ENCODE measurements around the gene EXOC3L2. TPM values are rescaled to one million over a fixed set of nuclear protein-coding genes. Genes with fewer than 3 reads are reported as not detected.

EXOC3L2 gene
- total RNA-seq, 1 experiment from 2014 or later = 0.08 TPM

DNA sequence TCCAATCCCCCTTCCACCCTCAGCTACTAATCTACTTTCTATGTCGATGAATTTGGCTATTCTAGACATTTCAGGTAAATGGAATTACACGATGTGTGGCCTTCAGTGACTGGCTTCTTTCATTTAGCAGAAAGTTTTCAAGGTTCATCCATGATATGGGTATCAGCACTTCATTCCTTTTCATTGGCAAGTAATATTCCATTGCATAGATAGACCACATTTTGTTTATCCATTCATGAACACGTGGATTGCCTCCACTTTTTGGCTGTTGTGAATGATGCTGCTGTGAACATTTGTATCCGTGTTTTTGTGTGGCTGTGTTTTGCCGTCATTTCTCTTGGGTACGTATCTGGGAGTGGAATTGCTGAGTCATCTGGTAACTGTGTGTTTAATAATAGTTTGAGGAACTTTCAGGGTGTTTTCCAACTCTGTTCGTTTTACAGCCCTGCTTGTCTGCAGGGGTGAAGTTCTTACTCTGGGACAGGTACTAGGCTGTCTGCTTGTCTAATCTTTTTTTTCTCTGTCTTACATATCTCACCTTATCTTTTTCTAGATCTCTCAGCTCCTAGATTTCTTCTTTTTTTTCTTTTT is 38.3 kb upstream of the EXOC3L2 start:
- BruUV-seq (replicated peaks) = no TSS peak
- no peaks in the 10 kb centered on the region for H3K4me1 ChIP-seq (ENCODE audit: control insufficient read depth, insufficient read depth, low read length)
- H3K36me3 ChIP-seq (ENCODE audit: control insufficient read depth, insufficient read depth, low read length) = no peaks in the 10 kb centered on the region
- H3K4me3 ChIP-seq (ENCODE audit: low read depth in 2 of 2, low read length in 2 of 2) = no peak overlapping the region
- CTCF ChIA-PET = no interaction called here
- H3K27me3 ChIP-seq (ENCODE audit: control insufficient read depth, insufficient read depth, low read length) = no peaks in the 10 kb centered on the region
- in situ Hi-C loops (cut with HindIII; ENCODE audit: low pct_unique_long_range_greater_than_20kb, low sequenced_read_pairs) (no loop called here), intact Hi-C loops (cut with micrococcal nuclease; ENCODE audit: unreplicated experiment) (no loop called here)
- ATAC-seq (no peak), DNase-seq (ENCODE audit: low read depth, low spot score) (no peak)
- no peaks in the 10 kb centered on the region for H3K9me3 ChIP-seq (ENCODE audit: control insufficient read depth, insufficient read depth, low read depth, low read length)
- H3K27ac ChIP-seq (ENCODE audit: low read length) = no peak overlapping the region
- POLR2A ChIA-PET = no interaction called here
- TF ChIP-seq, protein P1, sequence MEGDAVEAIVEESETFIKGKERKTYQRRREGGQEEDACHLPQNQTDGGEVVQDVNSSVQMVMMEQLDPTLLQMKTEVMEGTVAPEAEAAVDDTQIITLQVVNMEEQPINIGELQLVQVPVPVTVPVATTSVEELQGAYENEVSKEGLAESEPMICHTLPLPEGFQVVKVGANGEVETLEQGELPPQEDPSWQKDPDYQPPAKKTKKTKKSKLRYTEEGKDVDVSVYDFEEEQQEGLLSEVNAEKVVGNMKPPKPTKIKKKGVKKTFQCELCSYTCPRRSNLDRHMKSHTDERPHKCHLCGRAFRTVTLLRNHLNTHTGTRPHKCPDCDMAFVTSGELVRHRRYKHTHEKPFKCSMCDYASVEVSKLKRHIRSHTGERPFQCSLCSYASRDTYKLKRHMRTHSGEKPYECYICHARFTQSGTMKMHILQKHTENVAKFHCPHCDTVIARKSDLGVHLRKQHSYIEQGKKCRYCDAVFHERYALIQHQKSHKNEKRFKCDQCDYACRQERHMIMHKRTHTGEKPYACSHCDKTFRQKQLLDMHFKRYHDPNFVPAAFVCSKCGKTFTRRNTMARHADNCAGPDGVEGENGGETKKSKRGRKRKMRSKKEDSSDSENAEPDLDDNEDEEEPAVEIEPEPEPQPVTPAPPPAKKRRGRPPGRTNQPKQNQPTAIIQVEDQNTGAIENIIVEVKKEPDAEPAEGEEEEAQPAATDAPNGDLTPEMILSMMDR (IDR thresholded peaks at IDR 0.05) = no peak
- TF ChIP-seq, protein P2, sequence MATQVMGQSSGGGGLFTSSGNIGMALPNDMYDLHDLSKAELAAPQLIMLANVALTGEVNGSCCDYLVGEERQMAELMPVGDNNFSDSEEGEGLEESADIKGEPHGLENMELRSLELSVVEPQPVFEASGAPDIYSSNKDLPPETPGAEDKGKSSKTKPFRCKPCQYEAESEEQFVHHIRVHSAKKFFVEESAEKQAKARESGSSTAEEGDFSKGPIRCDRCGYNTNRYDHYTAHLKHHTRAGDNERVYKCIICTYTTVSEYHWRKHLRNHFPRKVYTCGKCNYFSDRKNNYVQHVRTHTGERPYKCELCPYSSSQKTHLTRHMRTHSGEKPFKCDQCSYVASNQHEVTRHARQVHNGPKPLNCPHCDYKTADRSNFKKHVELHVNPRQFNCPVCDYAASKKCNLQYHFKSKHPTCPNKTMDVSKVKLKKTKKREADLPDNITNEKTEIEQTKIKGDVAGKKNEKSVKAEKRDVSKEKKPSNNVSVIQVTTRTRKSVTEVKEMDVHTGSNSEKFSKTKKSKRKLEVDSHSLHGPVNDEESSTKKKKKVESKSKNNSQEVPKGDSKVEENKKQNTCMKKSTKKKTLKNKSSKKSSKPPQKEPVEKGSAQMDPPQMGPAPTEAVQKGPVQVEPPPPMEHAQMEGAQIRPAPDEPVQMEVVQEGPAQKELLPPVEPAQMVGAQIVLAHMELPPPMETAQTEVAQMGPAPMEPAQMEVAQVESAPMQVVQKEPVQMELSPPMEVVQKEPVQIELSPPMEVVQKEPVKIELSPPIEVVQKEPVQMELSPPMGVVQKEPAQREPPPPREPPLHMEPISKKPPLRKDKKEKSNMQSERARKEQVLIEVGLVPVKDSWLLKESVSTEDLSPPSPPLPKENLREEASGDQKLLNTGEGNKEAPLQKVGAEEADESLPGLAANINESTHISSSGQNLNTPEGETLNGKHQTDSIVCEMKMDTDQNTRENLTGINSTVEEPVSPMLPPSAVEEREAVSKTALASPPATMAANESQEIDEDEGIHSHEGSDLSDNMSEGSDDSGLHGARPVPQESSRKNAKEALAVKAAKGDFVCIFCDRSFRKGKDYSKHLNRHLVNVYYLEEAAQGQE (IDR thresholded peaks at IDR 0.05; ENCODE audit: insufficient read depth in 1 of 2, low read depth in 2 of 2, low read length in 1 of 2) = no peak
- TF ChIP-seq POLR2AphosphoS5 (IDR thresholded peaks at IDR 0.05; ENCODE audit: low read depth, low read length) (no peak), TCF7L2 (IDR thresholded peaks at IDR 0.05; ENCODE audit: low read depth, low read length) (no peak), SIN3A (IDR thresholded peaks at IDR 0.05; ENCODE audit: borderline replicate concordance, insufficient read depth, low read depth, low read length) (no peak)

DNA sequence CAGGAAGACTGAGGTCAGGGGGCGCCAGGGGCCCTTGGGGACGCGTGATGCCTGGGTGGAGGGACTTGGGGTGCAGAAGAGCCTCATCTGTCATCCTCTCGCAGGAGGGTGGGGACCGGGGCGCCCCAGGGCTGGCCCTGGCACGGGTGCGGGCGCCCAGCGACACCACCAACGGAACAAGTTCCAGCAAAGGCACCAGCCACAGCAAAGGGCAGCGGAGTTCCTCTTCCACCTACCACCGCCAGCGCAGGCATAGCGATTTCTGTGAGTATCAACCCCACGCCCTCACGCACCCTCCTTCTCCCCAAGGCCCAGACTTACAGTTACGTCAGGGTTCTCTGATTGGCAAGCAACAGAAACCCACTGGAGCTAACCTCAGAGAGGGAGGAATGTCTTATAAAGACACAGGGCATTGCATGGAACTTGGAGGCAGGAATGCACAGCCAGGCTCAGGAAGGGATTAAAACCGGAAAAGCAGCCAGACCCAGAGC is 35.3 kb upstream of the EXOC3L2 start:
- in situ Hi-C loops (cut with HindIII; ENCODE audit: low pct_unique_long_range_greater_than_20kb, low sequenced_read_pairs) = no loop called here
- no peaks in the 10 kb centered on the region for H3K9me3 ChIP-seq (ENCODE audit: control insufficient read depth, insufficient read depth, low read depth, low read length)
- no peaks in the 10 kb centered on the region for H3K27me3 ChIP-seq (ENCODE audit: control insufficient read depth, insufficient read depth, low read length)
- TF ChIP-seq, protein P2 (IDR thresholded peaks at IDR 0.05; ENCODE audit: insufficient read depth in 1 of 2, low read depth in 2 of 2, low read length in 1 of 2) = no peak
- TF ChIP-seq POLR2AphosphoS5 (IDR thresholded peaks at IDR 0.05; ENCODE audit: low read depth, low read length) (no peak), TCF7L2 (IDR thresholded peaks at IDR 0.05; ENCODE audit: low read depth, low read length) (no peak), SIN3A (IDR thresholded peaks at IDR 0.05; ENCODE audit: borderline replicate concordance, insufficient read depth, low read depth, low read length) (no peak)
- TF ChIP-seq, protein P1 (IDR thresholded peaks at IDR 0.05) = no peak
- DNase-seq (ENCODE audit: low read depth, low spot score) = no peak
- no peak overlapping the region for H3K4me3 ChIP-seq (ENCODE audit: low read depth in 2 of 2, low read length in 2 of 2)
- intact Hi-C loops (cut with micrococcal nuclease; ENCODE audit: unreplicated experiment) = no loop called here
- BruUV-seq (replicated peaks) = no TSS peak
- no peaks in the 10 kb centered on the region for H3K36me3 ChIP-seq (ENCODE audit: control insufficient read depth, insufficient read depth, low read length)
- ATAC-seq = no peak
- POLR2A ChIA-PET = no interaction called here
- H3K27ac ChIP-seq (ENCODE audit: low read length) = no peak overlapping the region
- CTCF ChIA-PET = no interaction called here
- no peaks in the 10 kb centered on the region for H3K4me1 ChIP-seq (ENCODE audit: control insufficient read depth, insufficient read depth, low read length)

Data from Panc1 (cell line).